Lower leg skin (tissue), 4 donors: ENCODE measurements around the gene UPF3A. TPM values are rescaled to one million over a fixed set of nuclear protein-coding genes. Genes with fewer than 3 reads are reported as not detected.

Experiments
- DNase-seq, 2 donors: peaks; one replicate each; pipeline ENCODE4 v3.0.0-alpha.2; 2019; ENCODE audit warnings: low spot score in 2 of 2
- H3K4me3 ChIP-seq: fragments of 200-600 bp; sonication (generic); 2 replicates; pipeline ENCODE4 v1.5.1; 2017; ENCODE audit warnings: mild to moderate bottlenecking, low read depth; ENCODE audit not compliant: poor library complexity, severe bottlenecking
- POLR2A ChIP-seq, 2 donors: fragments of 450-650 bp; IDR thresholded peaks; one replicate each; pipeline ENCODE4 v1.6.1; 2016 to 2017; ENCODE audit warnings: antibody characterized with exemption in 2 of 2, mild to moderate bottlenecking in 1 of 2, moderate library complexity in 1 of 2
- WGBS, 2 donors: methylation state at CpG; one replicate each; pipeline ENCODE4 v1.1.5; 2018; 5-methylcytosine and 5-hydroxymethylcytosine counted together
- intact Hi-C: fragments of 100-400 bp; cut with DNase I; formaldehyde crosslinking; loops from one replicate; pipeline ENCODE4 v1.15.0; 2023; ENCODE audit warnings: low total_unique reads
- total RNA-seq, 4 donors: library from RNA; depleted of rRNA; stranded (reverse); fragments of >200 nt; gene quantifications; one replicate each; pipeline ENCODE4 v1.1.0, GENCODE V29; 2016
- TF ChIP-seq, protein P1 (sequence below), 3 donors: fragments of 450-650 bp; IDR thresholded peaks; one replicate each; pipeline ENCODE4 v1.5.1; 2016; ENCODE audit warnings: antibody characterized with exemption in 3 of 3, mild to moderate bottlenecking in 3 of 3, moderate library complexity in 2 of 3

UPF3A gene
- total RNA-seq, 4 donors from 2014 or later, result 20.5 to 33.4 (median 24.6) TPM

DNA sequence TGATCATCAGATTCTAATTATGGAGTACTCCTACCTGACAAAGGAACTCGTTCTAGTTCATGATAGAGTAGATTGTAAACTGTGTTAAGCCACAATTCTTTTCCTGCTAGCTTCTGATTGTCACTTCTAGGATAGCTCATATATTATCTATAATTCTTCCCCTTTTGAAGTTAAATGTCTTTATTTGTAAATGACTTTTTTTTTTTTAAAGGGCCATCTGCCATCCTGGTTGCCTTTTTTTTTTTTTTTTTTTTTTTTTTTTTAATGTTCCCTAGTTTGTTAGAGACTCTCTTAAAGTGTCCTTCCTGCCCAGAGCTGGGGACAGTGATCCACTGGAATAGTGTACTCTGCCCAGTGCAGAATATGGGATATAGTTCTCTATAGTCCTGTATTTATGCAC lies 37.2 kb downstream of the UPF3A start:
- intact Hi-C loops, result no loop called here
- WGBS, 2 donors, result 14 to 21% methylated on average over 1 of the region's 1 CpG
- no peak for TF ChIP-seq POLR2A (IDR thresholded peaks at IDR 0.05)
- TF ChIP-seq, protein P1, sequence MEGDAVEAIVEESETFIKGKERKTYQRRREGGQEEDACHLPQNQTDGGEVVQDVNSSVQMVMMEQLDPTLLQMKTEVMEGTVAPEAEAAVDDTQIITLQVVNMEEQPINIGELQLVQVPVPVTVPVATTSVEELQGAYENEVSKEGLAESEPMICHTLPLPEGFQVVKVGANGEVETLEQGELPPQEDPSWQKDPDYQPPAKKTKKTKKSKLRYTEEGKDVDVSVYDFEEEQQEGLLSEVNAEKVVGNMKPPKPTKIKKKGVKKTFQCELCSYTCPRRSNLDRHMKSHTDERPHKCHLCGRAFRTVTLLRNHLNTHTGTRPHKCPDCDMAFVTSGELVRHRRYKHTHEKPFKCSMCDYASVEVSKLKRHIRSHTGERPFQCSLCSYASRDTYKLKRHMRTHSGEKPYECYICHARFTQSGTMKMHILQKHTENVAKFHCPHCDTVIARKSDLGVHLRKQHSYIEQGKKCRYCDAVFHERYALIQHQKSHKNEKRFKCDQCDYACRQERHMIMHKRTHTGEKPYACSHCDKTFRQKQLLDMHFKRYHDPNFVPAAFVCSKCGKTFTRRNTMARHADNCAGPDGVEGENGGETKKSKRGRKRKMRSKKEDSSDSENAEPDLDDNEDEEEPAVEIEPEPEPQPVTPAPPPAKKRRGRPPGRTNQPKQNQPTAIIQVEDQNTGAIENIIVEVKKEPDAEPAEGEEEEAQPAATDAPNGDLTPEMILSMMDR (IDR thresholded peaks at IDR 0.05), result no peak
- no peak overlapping the region for H3K4me3 ChIP-seq
- DNase-seq, result no peak

DNA sequence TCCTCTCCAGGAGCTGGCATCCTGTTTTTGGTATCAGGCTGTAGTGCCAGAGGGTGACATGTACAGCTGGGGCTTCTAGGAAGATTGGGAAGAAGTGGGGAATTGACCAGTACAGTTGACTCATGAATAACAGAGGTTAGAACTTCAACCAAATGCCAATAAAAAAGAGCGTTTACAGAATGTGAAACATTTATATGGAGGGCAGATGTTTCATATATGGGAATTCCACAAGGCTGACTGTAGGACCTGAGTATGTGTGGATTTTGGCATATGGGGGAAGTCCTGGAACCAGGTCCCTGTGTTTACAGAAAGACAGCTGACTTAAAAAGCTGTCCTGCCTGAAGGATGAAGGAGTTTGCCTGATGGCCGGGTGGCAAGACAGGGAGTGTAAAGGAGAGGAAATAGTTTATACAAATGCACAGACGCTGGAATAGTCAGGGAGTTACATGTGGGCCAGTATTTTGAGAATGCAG lies 38.1 kb downstream of the UPF3A start:
- WGBS, 2 donors, result 47 to 59% methylated on average over 3 of the region's 3 CpGs
- intact Hi-C loops, result no loop called here
- no peak overlapping the region for H3K4me3 ChIP-seq
- TF ChIP-seq POLR2A (IDR thresholded peaks at IDR 0.05), result no peak
- TF ChIP-seq, protein P1 (IDR thresholded peaks at IDR 0.05), result no peak
- DNase-seq, result no peak

DNA sequence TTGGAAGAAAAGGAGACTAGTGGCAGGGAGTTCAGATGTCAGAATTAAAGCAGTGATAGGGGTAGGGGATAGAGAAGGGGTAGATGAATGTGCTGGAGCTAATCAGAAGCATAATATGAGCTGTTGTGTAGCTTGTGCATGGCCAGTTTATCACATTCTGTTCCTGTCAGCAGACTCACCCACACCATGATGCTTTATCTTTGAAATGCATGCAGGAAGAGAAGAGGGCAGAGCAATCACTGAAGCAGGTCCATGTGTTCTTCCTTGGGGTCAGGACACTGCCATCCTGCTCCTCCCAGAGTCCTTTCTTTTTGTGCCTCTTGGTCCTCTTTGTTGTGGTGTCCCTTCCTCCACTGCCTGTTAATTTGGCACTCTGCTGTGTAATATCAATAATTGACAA lies 38.7 kb downstream of the UPF3A start:
- DNase-seq, result no peak
- no peak overlapping the region for H3K4me3 ChIP-seq
- intact Hi-C loops, result no loop called here
- TF ChIP-seq, protein P1 (IDR thresholded peaks at IDR 0.05), result no peak
- no peak for TF ChIP-seq POLR2A (IDR thresholded peaks at IDR 0.05)

DNA sequence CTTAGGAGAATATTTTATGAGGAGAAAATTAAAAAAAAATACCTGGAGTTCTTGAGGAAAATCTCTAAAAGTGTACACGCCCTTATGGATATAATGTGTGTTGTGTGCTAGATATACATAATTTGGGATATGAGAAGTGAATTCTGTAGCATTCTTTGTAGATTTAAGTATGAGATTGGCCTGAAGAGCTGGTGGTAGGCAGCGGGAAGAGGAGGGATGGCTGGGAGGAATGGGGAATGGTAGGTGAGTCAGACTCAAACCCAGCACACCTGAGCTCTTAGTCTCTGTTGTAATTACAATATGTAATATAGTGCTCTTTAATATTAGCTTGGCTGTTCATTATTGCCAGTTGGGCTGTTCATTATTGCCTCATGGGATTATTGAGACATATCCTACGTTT lies 39.9 kb downstream of the UPF3A start:
- whole genome bisulfite sequencing, 2 donors, result 91 to 94% methylated on average over 3 of the region's 3 CpGs
- H3K4me3 ChIP-seq, result no peak overlapping the region
- intact Hi-C loops, result no loop called here
- DNase-seq, result no peak
- TF ChIP-seq, protein P1 (IDR thresholded peaks at IDR 0.05), result no peak
- TF ChIP-seq POLR2A (IDR thresholded peaks at IDR 0.05), result no peak

DNA sequence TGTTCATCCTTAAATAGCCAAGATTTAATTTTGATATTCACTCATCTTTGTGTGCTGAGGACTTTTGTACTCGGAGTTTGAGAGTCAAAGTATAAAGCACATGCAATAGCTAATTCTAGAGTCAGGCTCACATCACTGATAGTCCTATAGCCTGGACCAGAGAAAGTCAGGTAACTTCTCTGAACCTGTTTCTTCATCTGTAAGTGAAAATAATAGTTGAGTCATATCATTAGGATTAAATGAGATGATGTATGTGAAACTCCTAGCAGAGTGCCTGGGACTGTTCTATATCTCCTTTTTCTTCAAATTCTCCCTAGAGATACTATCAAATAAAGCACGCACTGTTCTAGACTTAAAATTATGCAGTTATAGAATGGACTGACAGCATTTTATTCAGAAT lies 41.9 kb downstream of the UPF3A start:
- intact Hi-C loops, result no loop called here
- WGBS, 2 donors, result 92 to 94% methylated on average over 2 of the region's 2 CpGs
- H3K4me3 ChIP-seq, result no peak overlapping the region
- TF ChIP-seq, protein P1 (IDR thresholded peaks at IDR 0.05), result no peak
- TF ChIP-seq POLR2A (IDR thresholded peaks at IDR 0.05), result no peak
- no peak for DNase-seq

DNA sequence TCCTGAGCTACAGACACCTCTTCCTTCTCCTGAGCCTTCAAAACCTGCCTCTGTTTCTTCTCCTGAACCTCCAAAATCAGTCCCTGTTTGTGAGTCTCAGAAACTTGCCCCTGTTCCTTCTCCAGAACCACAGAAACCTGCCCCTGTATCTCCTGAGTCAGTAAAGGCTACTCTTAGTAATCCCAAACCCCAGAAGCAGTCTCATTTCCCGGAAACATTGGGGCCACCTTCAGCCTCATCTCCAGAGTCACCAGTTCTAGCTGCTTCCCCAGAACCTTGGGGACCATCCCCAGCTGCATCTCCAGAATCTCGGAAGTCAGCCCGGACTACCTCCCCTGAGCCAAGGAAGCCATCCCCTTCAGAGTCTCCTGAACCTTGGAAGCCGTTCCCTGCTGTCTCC lies 42.9 kb downstream of the UPF3A start:
- DNase-seq, result no peak
- no peak for TF ChIP-seq POLR2A (IDR thresholded peaks at IDR 0.05)
- TF ChIP-seq, protein P1 (IDR thresholded peaks at IDR 0.05), result no peak
- intact Hi-C loops, result no loop called here
- H3K4me3 ChIP-seq, result no peak overlapping the region
- 99 to 100% methylated on average over 4 of the region's 4 CpGs for WGBS, 2 donors
